ENCODE measurements around the gene ATXN7. TPM values are rescaled to one million over a fixed set of nuclear protein-coding genes. Genes with fewer than 3 reads are reported as not detected.
A peak's percentile ranks its signal among the peaks of the same experiment; 100 is the strongest.

Gene ATXN7
- total and polyA plus RNA-seq, 10 of the 15 experiments (the other 5 are each of a cell fraction or from before 2014, with no cell fraction given): 0.83 to 24.6 (median 8.5) TPM

DNA sequence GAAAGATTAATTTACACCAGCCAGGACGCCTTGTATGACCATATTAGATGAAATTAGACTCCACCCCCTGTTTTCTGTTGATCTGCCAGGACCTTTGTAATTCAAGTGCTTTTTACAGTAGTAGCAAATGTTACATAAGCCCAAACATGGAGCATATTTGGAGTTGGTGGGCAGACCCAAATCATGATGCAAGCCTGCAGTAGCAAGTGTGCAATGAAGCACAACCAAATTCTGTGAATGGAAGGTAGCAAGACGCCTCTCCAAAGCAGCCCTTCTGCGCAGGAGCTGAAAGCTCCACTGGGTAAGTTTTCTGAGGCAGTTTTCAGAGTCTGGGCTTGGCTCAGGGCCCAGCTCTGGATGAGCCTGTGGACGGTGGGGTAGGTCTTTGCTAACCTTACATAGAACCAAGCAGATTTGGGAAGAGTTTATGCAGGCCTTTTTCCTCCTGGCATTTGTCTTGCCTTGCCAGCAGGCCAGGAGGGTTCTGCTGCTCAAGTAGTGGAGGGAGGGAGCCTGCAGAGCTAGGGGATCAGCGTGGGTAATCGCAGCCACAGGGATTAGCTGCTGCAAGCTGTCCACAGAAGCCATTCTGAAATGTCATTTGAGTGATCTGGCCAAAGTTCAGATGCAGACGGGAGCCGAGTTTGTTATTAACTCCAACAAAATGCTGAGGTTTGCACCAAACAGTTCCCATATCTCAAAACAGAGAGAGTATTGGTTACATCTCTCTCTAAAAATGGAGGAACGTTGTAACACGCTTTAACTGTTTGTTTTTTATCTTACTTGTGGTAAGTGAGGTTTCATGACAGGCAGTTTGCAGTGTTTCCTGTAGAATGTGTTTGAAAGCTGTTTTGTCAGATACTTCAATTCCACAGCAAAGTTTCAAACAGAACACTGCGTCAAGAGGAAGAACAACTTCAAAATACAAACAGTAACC is 104.3 kb downstream of the ATXN7 start:
- in situ Hi-C loops (cut with MboI) (no loop called here), intact Hi-C loops (cut with micrococcal nuclease; ENCODE audit: unreplicated experiment) (loop anchor here (2.0 kb wide), 1 partner anchor 25 kb away; no protein-coding TSS in a partner anchor)
- ChIA-PET CTCF (interaction anchor here (0.9 to 12.2 kb wide), 16 partner anchors 8 to 517 kb away, joined by 3 to 154 read pairs (median 4); partner anchors contain the start of gene PSMD6), POLR2A (interaction anchor here (0.9 to 1.3 kb wide), 3 partner anchors 33 to 53 kb away, joined by 3 read pairs; no protein-coding TSS in a partner anchor), SMC1A (ENCODE audit: uncharacterized antibody, unreplicated experiment) (interaction anchor here (0.6 to 3.7 kb wide), 14 partner anchors 9 to 525 kb away, joined by 3 to 32 read pairs (median 4); no protein-coding TSS in a partner anchor), RAD21 (ENCODE audit: unreplicated experiment) (interaction anchor here (0.6 to 1.7 kb wide), 6 partner anchors 13 to 79 kb away, joined by 3 to 7 read pairs (median 4); no protein-coding TSS in a partner anchor)
- Histone ChIP-seq H3K79me2 (ENCODE audit: control insufficient read depth, insufficient read depth, low read length) (peaks cover 32% of the 10 kb centered on the region), H3K9me3 (replicated peaks; ENCODE audit: control insufficient read depth, insufficient read depth, low read length) (no peaks in the 10 kb centered on the region), H3K27ac (ENCODE audit: control insufficient read depth, insufficient read depth) (peak overlapping the region; percentile 58), H4K20me1 (ENCODE audit: control insufficient read depth, insufficient read depth) (no peaks in the 10 kb centered on the region), H3K4me1 (ENCODE audit: control insufficient read depth, insufficient read depth, low read length) (peaks cover 41% of the 10 kb centered on the region), H3K4me2 (ENCODE audit: control insufficient read depth, insufficient read depth) (peak overlapping the region; percentile 85), H2AFZ (ENCODE audit: control insufficient read depth, low read depth, low read length) (peak overlapping the region; percentile 26), H3K36me3 (ENCODE audit: control insufficient read depth in 2 of 2, insufficient read depth in 2 of 2, low read length in 1 of 2) (peaks cover 0 to 8% of the 10 kb centered on the region in 2 experiments), H3K4me3 (peak overlapping the region; percentile 61), H3K27me3 (replicated peaks in 1 of 2; ENCODE audit: control insufficient read depth in 2 of 2, insufficient read depth in 2 of 2, low read length in 1 of 2) (no peaks in the 10 kb centered on the region), H3K9ac (ENCODE audit: control insufficient read depth, insufficient read depth, low read length) (peak overlapping the region; percentile 32)
- BruUV-seq (replicated peaks): no TSS peak
- 1% methylated on average over 11 of the region's 11 CpGs for WGBS (ENCODE audit: insufficient coverage, insufficient replicate concordance, low lambda C conversion rate, missing lambda C conversion rate)
- ATAC-seq (peak; percentile 68), FAIRE-seq (peak; percentile 64), DNase-seq (ENCODE audit: low read depth, low spot score) (peak; percentile 53)
- TF ChIP-seq RUNX3 (IDR thresholded peaks at IDR 0.05; ENCODE audit: low read length): peak; percentile 77
- TF ChIP-seq CBFB (IDR thresholded peaks at IDR 0.05; ENCODE audit: low read depth): peak; percentile 35; the same call in 1 of the 2 replicates
- TF ChIP-seq YY1 (IDR thresholded peaks at IDR 0.05; ENCODE audit: low read depth, low read length): 0 out of 2 replicates have a peak, but pooled peaks have one; percentile 9
- TF ChIP-seq, protein P1, sequence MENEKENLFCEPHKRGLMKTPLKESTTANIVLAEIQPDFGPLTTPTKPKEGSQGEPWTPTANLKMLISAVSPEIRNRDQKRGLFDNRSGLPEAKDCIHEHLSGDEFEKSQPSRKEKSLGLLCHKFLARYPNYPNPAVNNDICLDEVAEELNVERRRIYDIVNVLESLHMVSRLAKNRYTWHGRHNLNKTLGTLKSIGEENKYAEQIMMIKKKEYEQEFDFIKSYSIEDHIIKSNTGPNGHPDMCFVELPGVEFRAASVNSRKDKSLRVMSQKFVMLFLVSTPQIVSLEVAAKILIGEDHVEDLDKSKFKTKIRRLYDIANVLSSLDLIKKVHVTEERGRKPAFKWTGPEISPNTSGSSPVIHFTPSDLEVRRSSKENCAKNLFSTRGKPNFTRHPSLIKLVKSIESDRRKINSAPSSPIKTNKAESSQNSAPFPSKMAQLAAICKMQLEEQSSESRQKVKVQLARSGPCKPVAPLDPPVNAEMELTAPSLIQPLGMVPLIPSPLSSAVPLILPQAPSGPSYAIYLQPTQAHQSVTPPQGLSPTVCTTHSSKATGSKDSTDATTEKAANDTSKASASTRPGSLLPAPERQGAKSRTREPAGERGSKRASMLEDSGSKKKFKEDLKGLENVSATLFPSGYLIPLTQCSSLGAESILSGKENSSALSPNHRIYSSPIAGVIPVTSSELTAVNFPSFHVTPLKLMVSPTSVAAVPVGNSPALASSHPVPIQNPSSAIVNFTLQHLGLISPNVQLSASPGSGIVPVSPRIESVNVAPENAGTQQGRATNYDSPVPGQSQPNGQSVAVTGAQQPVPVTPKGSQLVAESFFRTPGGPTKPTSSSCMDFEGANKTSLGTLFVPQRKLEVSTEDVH (IDR thresholded peaks at IDR 0.05; ENCODE audit: low read depth, partially characterized antibody): no peak
- TF ChIP-seq EP300 (IDR thresholded peaks at IDR 0.05; ENCODE audit: borderline replicate concordance in 1 of 2, control insufficient read depth in 1 of 2, low read depth in 2 of 2, low read length in 2 of 2): 0 out of 4 replicates have a peak, but pooled peaks of 1 of the 2 experiments have one; percentile 16
- TF ChIP-seq PAX5 (IDR thresholded peaks at IDR 0.05; ENCODE audit: borderline replicate concordance, low read depth, low read length): peak; percentile 55; the same call in 1 of the 2 replicates
- no peak for TF ChIP-seq JUND (IDR thresholded peaks at IDR 0.05; ENCODE audit: low read depth, low read length)
- TF ChIP-seq LARP7 (IDR thresholded peaks at IDR 0.05): no peak
- TF ChIP-seq ATF7 (IDR thresholded peaks at IDR 0.05; ENCODE audit: low read depth): 0 out of 2 replicates have a peak, but pooled peaks have one; percentile 27
- TF ChIP-seq, protein P2, sequence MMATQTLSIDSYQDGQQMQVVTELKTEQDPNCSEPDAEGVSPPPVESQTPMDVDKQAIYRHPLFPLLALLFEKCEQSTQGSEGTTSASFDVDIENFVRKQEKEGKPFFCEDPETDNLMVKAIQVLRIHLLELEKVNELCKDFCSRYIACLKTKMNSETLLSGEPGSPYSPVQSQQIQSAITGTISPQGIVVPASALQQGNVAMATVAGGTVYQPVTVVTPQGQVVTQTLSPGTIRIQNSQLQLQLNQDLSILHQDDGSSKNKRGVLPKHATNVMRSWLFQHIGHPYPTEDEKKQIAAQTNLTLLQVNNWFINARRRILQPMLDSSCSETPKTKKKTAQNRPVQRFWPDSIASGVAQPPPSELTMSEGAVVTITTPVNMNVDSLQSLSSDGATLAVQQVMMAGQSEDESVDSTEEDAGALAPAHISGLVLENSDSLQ (IDR thresholded peaks at IDR 0.05): peak; percentile 60; the same call in 1 of the 2 replicates
- peak; percentile 32; the same call in 1 of the 2 replicates for TF ChIP-seq NBN (IDR thresholded peaks at IDR 0.05)
- TF ChIP-seq SP1 (IDR thresholded peaks at IDR 0.05; ENCODE audit: low read depth, low read length): no peak
- TF ChIP-seq, protein P3, sequence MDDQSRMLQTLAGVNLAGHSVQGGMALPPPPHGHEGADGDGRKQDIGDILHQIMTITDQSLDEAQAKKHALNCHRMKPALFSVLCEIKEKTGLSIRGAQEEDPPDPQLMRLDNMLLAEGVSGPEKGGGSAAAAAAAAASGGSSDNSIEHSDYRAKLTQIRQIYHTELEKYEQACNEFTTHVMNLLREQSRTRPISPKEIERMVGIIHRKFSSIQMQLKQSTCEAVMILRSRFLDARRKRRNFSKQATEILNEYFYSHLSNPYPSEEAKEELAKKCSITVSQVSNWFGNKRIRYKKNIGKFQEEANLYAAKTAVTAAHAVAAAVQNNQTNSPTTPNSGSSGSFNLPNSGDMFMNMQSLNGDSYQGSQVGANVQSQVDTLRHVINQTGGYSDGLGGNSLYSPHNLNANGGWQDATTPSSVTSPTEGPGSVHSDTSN (IDR thresholded peaks at IDR 0.05; ENCODE audit: insufficient replicate concordance, low read depth, low read length): no peak
- no peak for TF ChIP-seq NR2F1 (conservative IDR thresholded peaks at IDR 0.05)
- TF ChIP-seq TBL1XR1 (IDR thresholded peaks at IDR 0.05; ENCODE audit: low read depth, low read length): no peak
- TF ChIP-seq POU2F2 (IDR thresholded peaks at IDR 0.05; ENCODE audit: borderline replicate concordance, low read depth, low read length): peak; percentile 20; the same call in 1 of the 3 replicates

All from GM12878 (cell line).